G401.6 (cell line): ENCODE measurements around the gene CHID1.

Source experiments
- FAIRE-seq: peaks from 2 replicates; lab custom pipeline; 2012; peaks lifted over from hg19 to GRCh38; lab: Jason Lieb, UNC

CHID1 gene

DNA sequence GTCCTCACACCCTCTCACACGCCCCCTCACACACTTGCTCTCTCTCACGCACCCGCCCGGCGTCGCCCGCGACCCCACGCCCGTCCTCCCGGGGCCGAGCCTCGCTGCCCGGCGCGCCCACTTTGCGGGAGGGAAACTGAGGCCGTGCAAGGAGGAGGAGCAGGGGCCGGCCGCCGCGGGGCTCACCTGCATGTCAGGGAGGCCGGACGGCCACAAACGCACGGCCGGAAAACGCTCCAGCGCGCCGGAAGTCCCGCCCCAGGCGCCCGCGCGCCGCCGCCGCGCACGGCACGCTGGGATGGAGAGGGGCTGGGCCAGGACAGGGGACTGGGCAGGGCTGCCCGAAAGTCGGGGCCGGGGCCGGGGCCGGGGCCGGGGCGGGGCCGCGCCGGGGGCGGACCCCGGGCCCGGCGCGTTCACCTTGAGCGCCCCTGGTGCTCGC is at the start of gene CHID1:
Gene CHID1, minus strand, starts transcription at position 222 of the 442 bp plus-strand sequence. CDS start 5,994 bp downstream, outside the sequence.
- no peak for FAIRE-seq

DNA sequence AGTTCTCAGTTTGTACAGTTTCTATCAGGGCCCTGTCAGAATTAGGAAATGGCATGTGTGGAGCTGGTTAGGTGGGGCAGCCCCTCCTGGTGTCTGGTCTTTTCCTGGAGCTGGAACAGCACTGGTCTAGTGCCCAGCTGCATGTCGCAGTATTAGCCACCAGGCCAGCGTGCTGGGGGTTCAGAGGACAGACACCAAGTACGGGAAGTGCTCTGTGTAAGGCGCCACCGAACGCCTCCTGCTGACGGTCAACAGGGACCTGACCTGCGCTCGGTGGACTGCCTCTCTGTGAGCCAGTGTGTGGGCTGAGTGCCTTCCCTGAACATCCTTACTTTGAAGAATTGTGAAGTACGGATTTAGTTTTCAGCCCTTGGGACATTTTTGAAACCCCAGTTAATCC is 49.0 kb upstream of the CHID1 start:
- FAIRE-seq, result no peak

DNA sequence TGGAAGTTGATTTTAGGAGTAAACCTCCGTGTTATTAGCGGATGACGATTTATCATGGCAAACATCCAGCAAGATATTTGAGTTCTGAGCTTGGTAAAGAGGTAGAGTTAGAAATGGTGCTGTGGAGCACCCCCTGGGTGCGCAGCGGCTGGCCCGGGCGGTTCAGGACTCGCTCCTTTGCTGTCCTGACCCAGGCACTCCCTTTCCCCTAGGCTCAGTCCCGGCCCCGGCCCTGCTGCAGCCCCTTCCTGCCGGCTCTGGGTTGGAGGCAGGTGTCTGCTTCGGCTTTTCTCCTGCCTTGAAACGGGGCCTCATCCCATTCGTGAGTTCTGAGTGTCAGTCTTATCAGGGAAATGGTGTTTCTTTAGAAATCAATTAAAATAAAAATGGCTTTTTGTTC is 48.4 kb upstream of the CHID1 start:
- no peak for FAIRE-seq

DNA sequence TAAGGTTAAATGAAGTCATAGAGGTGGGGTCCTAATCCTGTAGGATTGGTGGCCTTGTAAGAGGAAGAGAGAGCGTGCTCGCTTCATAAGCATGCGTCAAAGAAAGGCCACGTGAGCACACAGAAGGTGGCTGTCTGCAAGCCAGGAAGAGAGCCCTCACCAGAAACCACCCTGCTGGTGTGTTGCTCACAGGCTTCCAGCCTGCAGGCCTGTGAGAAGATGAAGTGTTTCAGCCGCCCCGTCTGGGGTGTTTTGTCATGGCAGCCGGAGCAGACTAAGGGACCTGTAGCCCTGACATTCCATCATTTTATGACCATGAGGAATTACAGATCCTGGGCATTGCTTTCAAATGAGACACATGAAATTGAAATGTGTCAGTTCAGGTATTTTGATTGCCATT is 47.5 kb upstream of the CHID1 start:
- no peak for FAIRE-seq

DNA sequence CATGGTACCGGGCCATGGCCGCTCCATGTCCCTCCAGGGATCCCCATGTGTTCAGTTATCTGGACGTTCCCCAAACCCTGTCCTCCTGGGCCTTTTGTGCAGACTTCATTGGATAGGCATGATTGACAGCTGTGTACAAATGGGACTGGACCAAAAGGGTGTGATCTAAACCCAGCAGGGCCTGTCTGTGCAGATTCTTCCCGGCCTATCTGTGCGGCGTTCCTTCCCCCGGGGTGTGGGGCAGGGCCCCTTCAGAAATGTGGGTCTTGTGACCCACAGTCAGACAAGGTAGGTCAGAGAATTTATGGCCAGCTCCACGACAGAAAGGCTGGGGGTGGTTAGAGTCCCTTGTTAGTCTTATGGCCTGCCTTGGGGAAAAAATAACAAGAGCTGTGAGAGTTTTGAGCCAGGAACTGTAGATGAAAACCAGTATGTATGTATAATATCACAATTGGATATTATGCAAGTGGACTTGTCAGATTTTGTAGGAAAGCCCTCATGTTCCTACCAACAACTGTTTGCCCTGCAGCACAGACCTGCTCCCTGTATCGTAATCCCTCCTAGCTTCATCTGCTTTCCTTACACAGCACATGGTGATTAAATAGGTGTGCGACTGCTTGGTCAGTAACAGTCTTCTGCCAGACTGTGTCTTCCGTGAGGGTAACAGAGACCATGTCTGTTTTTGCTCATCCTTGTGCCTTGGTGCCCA is 46.8 kb upstream of the CHID1 start:
- no peak for FAIRE-seq

DNA sequence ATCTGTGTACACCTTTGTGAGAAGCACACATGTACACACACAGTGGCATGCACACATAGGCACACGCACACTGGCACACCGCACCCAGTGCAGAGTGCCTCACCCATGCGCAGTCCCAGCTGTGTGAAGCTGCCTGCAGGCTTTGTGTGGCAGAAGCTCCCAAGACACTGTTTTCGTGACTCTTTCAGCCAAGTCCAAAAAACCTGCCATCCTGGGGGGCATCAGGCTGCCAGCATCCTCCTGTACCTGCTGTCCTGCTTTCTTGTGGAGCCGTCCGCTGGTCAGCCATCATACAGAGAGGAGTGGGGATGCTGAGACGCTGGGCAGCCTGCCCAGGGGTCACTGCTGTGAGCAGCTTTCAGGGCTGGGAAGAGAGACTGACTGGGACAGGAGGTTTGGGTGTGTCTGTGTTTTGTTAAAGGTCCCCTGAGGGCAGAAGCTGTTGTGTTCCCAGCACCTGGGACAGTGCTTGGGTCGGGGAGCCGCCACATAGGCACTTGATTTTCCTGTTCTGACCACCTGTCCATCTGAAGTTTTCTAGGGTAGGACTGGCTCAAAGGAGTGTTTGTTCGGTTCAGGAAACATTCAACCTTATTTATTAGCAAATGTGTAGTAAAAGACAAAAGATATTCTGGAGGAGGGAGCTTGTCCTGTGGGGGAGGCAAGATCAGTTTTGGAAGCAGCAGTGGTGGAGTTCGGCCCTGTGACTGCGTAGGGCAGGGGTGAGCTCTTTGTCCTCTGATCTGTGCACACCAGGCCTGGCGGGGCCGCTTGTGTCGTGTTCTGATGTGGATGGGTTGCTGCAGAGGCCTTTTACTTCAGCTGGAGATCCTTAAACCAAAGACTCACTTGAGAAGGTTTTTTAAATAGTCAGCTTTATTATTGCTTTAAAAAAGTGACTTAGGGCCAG is 44.8 kb upstream of the CHID1 start:
- no peak for FAIRE-seq

DNA sequence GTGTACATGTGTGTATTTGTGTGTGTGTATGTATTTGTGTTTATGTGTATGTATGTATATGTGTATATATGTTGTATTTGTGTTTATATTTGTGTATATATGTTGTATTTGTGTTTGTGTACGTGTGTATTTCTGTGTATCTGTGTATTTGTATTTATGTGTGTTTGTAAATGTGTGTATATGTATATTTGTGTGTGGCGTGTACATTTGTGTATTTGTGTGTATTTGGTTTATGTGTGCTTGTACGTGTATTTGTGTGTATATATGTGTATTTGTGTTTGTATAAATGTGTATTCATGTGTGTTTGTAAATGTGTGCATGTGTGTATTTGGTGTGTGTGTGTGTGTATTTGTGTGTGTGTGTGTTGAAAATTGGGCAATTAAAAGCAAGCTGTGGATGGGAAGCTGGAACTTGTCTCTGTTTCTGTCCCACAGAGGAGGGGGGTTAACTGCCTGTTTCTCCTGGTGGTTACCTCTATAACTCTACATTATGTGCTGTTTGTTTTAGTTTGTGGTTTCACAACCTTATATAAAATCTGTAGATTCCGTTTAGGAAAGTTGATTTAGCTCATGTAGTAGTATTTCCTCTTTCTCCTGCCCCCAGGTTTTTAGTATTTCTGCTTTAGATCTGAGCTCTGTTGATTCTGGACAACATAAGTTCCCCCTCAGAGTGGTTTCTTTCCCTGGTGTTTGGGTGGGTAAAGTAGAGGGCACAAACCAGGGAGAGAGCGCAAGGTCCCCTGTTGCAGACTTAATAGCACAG is 44.0 kb upstream of the CHID1 start:
- no peak for FAIRE-seq

DNA sequence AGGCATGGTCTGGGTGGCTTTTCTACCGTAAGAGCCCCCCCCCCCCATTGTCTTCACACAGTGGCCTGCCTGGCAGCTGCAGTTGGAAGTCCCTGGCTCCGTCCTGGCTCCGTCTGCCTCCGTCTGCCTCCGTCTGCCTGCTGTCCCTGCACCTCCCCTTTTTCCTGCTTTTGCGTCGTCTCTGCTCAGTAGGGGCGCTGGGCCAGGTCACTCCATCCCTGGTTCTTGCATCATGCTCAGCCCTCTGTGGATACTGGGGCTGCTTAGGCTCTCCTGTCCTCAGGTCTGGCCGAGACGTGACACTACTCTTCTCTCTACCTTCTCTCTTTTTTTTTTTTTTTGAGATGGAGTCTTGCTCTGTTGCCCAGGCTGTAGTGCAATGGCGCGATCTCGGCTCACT is 42.9 kb upstream of the CHID1 start:
- no peak for FAIRE-seq

DNA sequence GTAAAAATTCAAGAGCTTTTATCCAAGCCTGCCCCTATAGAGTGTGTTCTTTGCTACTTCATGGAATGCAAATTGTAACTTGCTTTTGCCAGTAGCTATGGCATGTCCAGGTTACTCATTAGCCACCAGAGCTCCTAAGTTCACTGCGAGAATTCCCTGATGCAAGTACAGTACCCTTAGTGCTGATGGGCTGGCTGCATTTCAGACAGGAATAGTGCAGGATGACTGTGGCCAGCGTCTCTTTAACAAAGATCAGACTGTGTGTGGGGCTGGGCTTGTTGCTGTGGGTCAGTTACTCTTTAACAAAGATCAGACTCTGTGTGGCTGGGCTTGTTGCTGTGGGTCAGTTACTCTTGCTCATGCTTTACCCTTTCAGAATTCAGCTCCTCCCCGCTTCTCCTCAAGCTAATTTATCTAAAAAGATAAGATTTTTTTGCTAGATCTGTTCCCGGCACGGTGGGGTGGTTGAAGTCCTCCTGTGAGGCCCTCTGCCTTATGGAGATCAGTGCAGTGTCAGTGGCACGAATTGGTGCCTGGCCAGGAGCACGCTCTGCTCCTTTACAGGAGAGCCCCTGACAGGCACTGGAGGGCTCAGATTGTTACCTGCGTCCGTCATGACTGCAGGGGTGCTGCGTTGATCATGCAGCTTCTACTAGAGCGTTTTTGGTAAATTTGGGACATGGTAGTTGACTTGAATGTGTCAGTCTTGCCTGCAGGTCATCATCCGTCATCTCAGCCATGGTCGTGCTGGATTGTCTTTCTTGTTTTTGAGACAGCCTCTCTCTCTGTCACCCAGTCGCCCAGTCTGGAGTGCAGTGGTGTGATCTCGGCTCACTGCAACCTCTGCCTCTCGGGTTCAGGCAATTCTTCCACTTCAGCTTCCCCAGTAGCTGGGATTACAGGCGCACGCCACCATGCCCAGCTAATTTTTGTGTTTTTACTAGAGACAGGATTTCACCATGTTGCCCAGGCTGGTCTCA is 42.1 kb upstream of the CHID1 start:
- no peak for FAIRE-seq

DNA sequence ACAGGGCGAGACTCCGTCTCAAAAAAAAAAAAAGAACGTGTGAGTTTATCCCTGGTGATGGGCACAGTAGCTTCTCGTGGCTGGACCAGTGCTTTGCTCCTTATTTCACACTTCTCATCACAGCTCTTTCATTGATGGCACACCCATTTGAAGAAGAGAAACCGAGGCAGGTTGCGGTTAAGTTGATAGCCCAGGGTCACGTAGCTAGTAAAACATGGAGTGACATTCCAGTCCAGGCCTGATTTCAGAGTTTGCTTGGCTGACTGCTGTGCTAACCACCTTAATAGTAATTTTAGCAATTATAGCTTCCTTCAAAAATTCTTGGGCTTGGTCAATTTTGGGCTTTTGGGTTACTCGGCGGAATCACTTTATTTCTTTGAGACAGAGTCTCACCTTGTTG is 40.9 kb upstream of the CHID1 start:
- no peak for FAIRE-seq

DNA sequence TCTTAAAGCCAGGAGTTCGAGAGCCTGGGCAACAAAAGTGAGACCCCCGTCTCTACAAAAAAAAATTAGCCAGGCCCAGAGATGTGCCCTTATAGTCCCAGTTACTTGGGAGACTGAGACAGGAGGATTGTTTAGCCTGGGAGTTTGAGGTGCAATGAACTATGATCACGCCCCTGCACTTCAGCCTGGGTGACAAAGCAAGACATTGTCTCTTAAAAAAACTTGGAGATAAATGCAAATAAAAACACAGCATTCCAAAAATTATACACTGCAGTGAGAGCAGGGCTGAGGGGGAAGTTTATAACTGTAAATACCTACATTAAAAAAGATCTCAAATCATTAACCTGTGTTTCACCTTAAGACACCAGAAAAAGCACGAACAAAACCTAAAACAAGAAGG is 37.1 kb upstream of the CHID1 start:
- FAIRE-seq, result no peak

DNA sequence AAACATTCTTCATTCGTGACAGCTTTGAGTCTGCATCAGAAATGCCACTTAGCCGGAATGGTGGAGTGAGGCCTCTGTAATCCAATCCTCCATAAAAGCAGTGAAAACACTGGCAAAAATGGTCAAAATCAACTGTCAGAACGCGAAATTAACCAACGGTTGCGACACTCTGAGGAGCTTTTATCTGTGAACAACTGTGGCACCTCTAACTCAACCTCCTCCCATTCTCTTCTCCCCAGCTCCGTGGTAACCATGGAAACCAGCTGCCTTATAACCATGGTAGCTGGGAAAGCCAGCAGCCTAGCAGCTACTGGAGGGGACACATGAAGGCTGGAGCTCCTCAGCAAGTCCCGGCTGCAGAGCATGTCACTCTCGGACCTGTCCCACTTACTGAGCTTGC is 35.4 kb upstream of the CHID1 start:
- FAIRE-seq, result no peak

DNA sequence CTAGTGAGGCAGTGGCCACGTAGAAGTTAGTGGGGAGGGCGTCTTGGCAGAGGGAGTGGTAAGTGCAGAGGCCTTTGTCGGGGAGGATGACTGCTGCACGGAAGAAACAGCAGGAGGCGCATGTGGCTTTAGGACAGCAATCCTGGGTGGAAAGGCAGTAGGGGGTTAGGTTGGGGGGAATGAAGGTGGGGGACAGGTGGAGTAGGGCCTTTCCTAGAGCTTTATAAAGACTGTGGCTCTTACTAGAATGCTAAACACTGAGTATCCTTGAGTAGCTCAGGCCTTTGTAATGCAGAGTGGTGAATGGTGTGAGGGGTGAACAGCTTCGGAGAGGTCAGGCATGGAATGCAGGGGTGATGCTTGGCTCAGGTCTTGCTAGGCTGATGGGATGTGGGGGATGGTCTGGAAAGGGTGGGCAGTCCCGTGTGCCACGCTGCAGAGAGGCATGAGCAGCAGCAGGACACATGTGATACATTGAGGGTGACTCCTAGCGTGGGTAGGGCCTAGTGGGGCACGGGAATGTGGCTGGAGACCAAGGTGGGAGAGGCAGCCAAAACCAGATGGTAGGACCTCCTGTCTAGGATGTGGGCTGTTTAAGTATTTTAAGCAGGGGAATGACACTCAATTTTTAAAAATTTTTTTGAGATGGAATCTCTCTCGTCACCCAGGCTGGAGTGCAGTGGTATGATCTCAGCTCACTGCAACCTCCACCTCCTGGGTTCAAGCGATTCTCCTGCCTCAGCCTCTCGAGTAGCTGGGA is 34.3 kb upstream of the CHID1 start:
- FAIRE-seq, result no peak

DNA sequence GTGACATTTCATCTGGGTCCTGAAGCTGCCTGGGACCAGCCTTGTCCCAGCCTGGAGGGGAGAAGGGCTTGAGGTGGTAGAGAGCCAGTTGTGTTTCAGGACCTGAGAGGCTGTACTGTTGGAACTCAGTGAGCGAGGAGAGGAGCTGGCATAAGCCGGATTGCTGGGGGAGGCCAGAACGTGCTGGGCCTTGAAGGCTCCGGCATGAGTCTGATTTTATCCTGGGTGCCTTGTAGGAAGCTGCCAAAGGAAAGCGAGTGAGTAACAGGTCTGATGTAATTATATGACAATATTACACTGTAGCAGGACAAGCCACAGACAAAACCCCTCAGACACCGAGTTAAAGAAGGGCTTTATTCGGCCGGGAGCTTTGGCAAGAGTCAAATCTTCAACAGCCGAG is 32.2 kb upstream of the CHID1 start:
- FAIRE-seq, result no peak

DNA sequence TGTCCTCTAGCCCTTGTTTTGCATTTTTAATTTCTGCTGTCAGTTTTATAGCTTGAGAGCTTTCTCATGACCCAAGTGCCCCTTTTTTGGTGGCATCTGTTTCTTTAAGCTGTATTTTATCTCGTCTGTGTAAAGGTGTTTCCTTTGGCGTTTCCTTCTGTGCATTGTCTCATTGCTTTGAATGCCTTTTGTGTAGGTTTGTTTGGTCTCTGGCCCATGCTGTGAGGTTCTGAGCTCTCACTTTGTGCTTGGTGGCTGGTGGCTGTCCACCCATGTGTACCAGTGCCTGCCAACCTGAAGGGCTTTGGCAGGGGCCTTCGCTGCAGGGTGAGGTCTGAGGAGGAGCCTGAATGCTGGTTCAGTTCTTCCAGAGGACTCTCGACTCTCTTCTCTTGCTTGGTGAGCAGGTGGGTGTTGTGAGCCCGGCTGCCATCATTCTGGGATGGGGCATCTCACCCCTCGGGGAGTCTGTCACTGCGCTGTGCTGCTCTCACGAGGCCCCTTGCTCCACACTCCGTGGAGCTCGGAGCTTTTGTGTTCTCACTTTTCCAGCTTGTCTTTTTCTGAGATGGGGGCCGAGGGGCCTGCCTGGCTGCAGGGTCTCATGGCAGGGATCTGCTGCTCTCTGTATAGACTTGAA is 30.0 kb upstream of the CHID1 start:
- FAIRE-seq, result no peak

DNA sequence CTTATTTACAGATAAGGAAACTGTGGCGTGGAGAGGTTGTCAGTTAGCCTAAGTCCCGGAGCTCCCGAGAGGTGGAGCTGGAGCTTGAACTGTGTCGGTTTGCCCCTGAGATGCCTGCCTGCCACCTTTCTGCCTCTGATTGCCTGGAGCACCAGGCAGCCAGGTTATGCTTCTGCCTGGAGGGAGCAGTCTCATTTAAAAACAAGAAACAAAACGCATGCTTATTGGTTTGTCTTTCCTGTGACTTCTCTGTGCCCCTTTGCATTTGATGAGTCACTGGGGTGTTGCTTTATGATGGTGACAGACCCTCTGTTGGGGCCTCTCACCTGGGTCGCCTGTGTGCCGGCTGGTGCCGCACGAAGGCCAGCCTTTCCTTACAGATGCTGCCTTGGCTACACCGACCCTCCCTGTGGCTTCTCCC is 27.2 kb upstream of the CHID1 start:
- FAIRE-seq, result no peak

DNA sequence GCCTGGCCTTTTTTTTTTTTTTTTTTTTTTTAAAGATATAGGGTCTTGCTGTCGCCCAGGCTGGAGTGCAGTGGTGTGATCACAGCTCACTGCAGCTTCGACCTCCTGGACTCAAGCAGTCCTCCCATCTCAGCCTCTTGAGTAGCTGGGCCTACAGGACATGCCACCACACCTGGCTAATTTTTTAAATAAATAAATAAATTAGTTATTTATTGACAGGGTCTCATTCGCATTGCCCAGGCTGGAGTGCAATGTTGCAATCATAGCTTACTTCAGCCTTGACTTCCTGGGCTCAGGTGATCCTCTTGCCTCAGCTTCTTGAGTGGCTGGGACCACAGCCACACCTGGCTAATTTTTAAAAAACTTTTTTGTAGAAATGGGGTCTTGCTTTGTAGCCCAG is 25.6 kb upstream of the CHID1 start:
- FAIRE-seq, result no peak

DNA sequence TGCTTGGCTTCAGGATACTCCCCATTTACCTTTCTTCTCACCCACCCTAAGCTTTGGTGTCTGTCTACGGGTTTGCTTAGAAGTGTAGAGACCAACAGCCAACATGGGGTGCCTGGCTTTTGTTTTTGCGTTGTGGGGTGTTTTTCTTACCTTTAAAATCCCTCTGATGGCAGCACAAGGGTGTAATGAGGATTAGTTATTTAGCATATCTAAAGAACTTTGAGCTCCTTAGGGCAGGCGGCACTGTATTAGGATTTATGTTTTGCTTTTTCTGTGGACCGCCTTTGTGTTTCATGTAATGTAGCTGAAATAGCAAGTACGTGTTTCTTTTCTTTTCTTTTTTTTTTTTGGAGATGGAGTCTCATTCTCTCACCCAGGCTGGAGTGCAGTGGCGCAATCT is 23.9 kb upstream of the CHID1 start:
- no peak for FAIRE-seq

DNA sequence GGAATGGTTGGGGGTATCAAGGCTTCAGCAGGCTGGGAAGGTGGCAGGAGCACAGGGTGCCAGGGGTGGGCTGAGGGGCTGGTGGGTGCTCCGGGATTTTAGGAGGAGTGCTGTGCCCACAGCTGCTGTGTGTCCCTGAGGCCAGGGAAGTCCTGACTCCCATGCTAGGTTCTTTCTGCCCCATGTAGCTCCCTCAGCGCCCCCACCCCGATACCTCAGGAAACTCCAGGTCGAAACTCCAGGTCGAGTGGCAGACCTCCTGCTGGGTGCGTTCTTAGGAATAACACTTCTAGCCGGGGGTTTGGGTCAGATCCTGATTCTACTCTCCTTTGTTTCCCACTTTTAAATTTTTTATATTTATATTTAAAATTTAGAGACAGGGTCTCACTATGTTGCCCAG is 23.3 kb upstream of the CHID1 start:
- FAIRE-seq, result no peak

DNA sequence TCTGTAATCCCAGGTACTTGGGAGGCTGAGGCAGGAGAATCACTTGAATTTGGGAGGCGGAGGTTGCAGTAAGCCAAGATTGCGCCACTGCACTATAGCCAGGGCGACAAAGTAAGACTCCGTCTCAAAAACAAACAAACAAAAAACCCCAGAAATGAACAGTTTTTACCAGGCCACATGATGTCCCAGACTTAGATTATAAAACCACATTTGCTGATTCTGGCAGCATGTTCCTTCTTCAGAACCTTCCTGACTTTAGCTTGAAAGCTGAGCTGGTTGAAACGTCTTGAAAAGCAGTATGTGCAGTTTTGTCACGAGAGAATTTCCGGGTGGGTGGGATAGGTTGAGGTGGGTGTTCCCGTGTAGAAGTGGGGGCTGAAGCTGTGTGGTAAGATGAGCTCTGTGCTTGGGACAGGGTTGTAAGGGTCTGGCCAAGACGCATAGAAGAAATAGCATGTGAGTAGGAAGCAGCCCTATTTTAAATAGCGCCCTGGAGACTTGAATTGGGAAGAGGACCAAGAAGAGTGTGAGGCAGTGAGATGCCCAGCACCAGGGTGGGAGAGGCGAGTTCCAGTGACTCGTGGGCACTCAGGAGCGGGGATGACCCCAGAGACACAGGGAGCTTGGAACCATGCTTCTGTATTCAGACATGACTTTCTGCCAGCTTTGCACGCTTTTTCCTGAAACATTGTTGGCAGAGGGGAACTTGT is 22.7 kb upstream of the CHID1 start:
- FAIRE-seq, result no peak
